ENCODE measurements around the gene CACNA1I. TPM values are rescaled to one million over a fixed set of nuclear protein-coding genes. Genes with fewer than 3 reads are reported as not detected.

Gene CACNA1I
- total RNA-seq, 2 donors from 2014 or later, result 0.33 to 0.52 TPM

DNA sequence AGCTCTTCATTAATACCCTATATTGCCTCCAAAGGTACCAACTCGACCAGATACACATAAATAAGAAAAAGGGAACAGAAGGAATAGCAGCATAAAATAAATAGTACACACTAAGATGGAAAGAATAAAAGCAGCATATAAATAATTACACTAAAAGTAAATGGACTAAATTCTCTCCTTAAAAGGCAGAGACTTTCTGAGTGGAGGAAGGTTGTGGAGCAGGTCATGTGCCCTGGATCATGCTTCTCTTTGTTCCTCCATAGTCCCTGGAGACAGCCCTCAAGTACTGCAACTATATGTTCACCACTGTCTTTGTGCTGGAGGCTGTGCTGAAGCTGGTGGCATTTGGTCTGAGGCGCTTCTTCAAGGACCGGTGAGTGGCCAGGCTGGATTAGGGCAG is 101.4 kb downstream of the CACNA1I start:
- TF ChIP-seq, protein P1, sequence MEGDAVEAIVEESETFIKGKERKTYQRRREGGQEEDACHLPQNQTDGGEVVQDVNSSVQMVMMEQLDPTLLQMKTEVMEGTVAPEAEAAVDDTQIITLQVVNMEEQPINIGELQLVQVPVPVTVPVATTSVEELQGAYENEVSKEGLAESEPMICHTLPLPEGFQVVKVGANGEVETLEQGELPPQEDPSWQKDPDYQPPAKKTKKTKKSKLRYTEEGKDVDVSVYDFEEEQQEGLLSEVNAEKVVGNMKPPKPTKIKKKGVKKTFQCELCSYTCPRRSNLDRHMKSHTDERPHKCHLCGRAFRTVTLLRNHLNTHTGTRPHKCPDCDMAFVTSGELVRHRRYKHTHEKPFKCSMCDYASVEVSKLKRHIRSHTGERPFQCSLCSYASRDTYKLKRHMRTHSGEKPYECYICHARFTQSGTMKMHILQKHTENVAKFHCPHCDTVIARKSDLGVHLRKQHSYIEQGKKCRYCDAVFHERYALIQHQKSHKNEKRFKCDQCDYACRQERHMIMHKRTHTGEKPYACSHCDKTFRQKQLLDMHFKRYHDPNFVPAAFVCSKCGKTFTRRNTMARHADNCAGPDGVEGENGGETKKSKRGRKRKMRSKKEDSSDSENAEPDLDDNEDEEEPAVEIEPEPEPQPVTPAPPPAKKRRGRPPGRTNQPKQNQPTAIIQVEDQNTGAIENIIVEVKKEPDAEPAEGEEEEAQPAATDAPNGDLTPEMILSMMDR (IDR thresholded peaks at IDR 0.05), result no peak
- TF ChIP-seq POLR2A (IDR thresholded peaks at IDR 0.05), result no peak
- ATAC-seq (no peak), DNase-seq (no peak)
- intact Hi-C loops (cut with DNase I), result no loop called here
- H3K27me3 ChIP-seq, result no peaks in the 10 kb centered on the region
- no peaks in the 10 kb centered on the region for H3K4me1 ChIP-seq
- no peak overlapping the region for H3K27ac ChIP-seq
- H3K4me3 ChIP-seq, result no peak overlapping the region
- H3K9me3 ChIP-seq, result peaks cover 0 to 22% (median 0%) of the 10 kb centered on the region in 3 donors
- H3K36me3 ChIP-seq (replicated peaks in 1 of 2; ENCODE audit: insufficient read depth in 1 of 2, low read depth in 2 of 2), result no peaks in the 10 kb centered on the region
- 72 to 86% methylated on average over 3 of the region's 3 CpGs for WGBS, 2 donors

- Histone ChIP-seq H3K36me3 (replicated peaks in 1 of 2; ENCODE audit: insufficient read depth in 1 of 2, low read depth in 2 of 2) (no peaks in the 10 kb centered on the region), H3K4me1 (no peaks in the 10 kb centered on the region), H3K4me3 (no peak overlapping the region), H3K9me3 (peaks cover 0 to 22% (median 0%) of the 10 kb centered on the region in 3 donors), H3K27ac (no peak overlapping the region), H3K27me3 (no peaks in the 10 kb centered on the region)
- intact Hi-C loops (cut with DNase I), result no loop called here
- DNase-seq (no peak), ATAC-seq (no peak)
- TF ChIP-seq, protein P1 (IDR thresholded peaks at IDR 0.05), result no peak
- no peak for TF ChIP-seq POLR2A (IDR thresholded peaks at IDR 0.05)
- 55 to 62% methylated on average over 7 of the region's 7 CpGs for WGBS, 2 donors
Measured at GRCh38 chr22:39674536-39674935, 104.0 kb downstream of the CACNA1I start.

GRCh38 chr22:39675947-39676346 is 105.4 kb downstream of the CACNA1I start:
- 37 to 59% methylated on average over 6 to 10 of the region's 10 CpGs for WGBS, 2 donors
- intact Hi-C loops (cut with DNase I), result no loop called here
- no peak for TF ChIP-seq POLR2A (IDR thresholded peaks at IDR 0.05)
- TF ChIP-seq, protein P1 (IDR thresholded peaks at IDR 0.05), result no peak
- H3K27ac ChIP-seq, result no peak overlapping the region
- no peaks in the 10 kb centered on the region for H3K4me1 ChIP-seq
- no peaks in the 10 kb centered on the region for H3K27me3 ChIP-seq
- H3K36me3 ChIP-seq (replicated peaks in 1 of 2; ENCODE audit: insufficient read depth in 1 of 2, low read depth in 2 of 2), result no peaks in the 10 kb centered on the region
- ATAC-seq, result no peak
- H3K4me3 ChIP-seq, result no peak overlapping the region
- DNase-seq, result no peak
- peaks cover 0 to 19% (median 0%) of the 10 kb centered on the region in 3 donors for H3K9me3 ChIP-seq

- ATAC-seq (no peak), DNase-seq (no peak)
- TF ChIP-seq POLR2A (IDR thresholded peaks at IDR 0.05), result no peak
- TF ChIP-seq, protein P1 (IDR thresholded peaks at IDR 0.05), result no peak
- H3K36me3 ChIP-seq (replicated peaks in 1 of 2; ENCODE audit: insufficient read depth in 1 of 2, low read depth in 2 of 2), result no peaks in the 10 kb centered on the region
- H3K27ac ChIP-seq, result no peak overlapping the region
- intact Hi-C loops (cut with DNase I), result no loop called here
- no peaks in the 10 kb centered on the region for H3K27me3 ChIP-seq
- H3K4me1 ChIP-seq, result no peaks in the 10 kb centered on the region
- 92 to 100% methylated on average over 1 to 12 of the region's 12 CpGs for WGBS, 2 donors
- H3K9me3 ChIP-seq, result no peaks in the 10 kb centered on the region
- no peak overlapping the region for H3K4me3 ChIP-seq
Measured at GRCh38 chr22:39677967-39678366, 107.4 kb downstream of the CACNA1I start.

DNA sequence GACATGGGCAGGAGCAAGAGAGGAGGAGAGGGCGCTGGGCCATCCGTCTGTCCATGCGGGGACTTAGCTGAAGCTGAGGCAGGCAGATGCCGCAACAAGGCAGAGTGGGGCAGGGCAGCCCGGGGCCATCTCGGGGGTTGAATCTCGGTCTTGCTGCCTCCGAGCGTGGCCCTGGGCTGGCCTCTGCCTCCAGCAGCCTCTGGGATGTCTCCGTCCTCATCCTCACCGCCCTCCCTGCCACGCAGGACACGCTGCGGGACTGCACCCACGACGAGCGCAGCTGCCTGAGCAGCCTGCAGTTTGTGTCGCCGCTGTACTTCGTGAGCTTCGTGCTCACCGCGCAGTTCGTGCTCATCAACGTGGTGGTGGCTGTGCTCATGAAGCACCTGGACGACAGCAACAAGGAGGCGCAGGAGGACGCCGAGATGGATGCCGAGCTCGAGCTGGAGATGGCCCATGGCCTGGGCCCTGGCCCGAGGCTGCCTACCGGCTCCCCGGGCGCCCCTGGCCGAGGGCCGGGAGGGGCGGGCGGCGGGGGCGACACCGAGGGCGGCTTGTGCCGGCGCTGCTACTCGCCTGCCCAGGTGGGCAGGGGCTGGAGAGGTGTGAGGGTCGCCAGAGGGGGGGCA is 108.4 kb downstream of the CACNA1I start:
- no peak overlapping the region for H3K27ac ChIP-seq
- no peak for ATAC-seq
- no peaks in the 10 kb centered on the region for H3K27me3 ChIP-seq
- TF ChIP-seq POLR2A (IDR thresholded peaks at IDR 0.05), result no peak
- TF ChIP-seq, protein P1 (IDR thresholded peaks at IDR 0.05), result no peak
- no peak for DNase-seq
- no peaks in the 10 kb centered on the region for H3K36me3 ChIP-seq (replicated peaks in 1 of 2; ENCODE audit: insufficient read depth in 1 of 2, low read depth in 2 of 2)
- no peaks in the 10 kb centered on the region for H3K9me3 ChIP-seq
- WGBS, 2 donors, result 85 to 91% methylated on average over 22 to 29 of the region's 47 CpGs
- intact Hi-C loops (cut with DNase I), result no loop called here
- no peak overlapping the region for H3K4me3 ChIP-seq
- H3K4me1 ChIP-seq, result no peaks in the 10 kb centered on the region

Data from body of pancreas (tissue), 4 donors.